ENCODE measurements around the gene VTCN1.

DNA sequence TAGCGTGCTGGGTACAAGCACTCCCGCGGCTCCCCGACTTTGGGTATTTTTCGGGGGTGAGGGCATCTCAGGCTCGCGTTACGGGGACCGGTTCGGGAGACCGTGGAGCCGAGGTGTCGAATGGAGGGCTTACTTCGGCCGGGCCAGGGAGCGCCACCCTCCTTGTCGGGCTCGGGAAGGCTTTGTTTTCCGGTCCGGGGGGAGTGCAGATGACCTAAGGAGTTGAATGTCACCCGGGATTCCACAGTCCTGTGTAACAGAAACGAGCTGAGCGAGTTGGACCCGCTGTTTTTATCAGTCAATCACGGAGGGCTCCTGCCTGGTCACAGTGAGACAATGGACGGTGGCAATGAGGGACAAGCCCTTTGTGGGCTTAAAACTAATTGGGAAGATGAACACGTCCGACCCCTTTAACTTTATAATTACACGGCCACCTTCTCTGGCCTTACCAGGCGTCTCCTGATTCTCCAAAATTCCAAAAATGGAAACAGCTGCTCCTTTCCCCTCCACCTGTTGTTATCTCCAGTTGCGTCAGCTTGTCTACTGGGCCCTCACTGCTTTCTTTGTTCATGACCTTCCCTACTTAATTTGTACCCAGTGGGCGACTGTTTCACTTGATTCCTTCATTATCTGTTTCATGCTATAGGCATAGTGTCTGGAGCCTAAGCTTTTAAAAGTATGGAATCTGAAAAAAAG is 88.2 kb downstream of the VTCN1 start:
- TF ChIP-seq EZH2 (IDR thresholded peaks at IDR 0.05; ENCODE audit: borderline replicate concordance) (no peak), CTCF (IDR thresholded peaks at IDR 0.05; ENCODE audit: poor library complexity) (no peak), EZH2phosphoT487 (IDR thresholded peaks at IDR 0.05; ENCODE audit: low read depth, severe bottlenecking, unreplicated experiment) (no peak)

All from hepatocyte (in vitro differentiated cells).